Suprapubic skin (tissue), 3 donors: Measurements from ENCODE around the gene C17orf58.

ENCODE experiments used
- POLR2A ChIP-seq, 2 donors: fragments of 450-650 bp; IDR thresholded peaks; one replicate each; pipeline ENCODE4 v1.6.1; 2017; ENCODE audit warnings: antibody characterized with exemption in 2 of 2, mild to moderate bottlenecking in 2 of 2, moderate library complexity in 2 of 2
- TF ChIP-seq, protein P1 (sequence below), 2 donors: fragments of 200-600 bp in 1 of 2; fragments of 450-650 bp in 1 of 2; sonication (generic) in 1 of 2; IDR thresholded peaks; one replicate each; pipeline ENCODE4 v1.5.1; 2016 to 2019; ENCODE audit warnings: antibody characterized with exemption in 2 of 2, mild to moderate bottlenecking in 1 of 2, moderate library complexity in 1 of 2

DNA sequence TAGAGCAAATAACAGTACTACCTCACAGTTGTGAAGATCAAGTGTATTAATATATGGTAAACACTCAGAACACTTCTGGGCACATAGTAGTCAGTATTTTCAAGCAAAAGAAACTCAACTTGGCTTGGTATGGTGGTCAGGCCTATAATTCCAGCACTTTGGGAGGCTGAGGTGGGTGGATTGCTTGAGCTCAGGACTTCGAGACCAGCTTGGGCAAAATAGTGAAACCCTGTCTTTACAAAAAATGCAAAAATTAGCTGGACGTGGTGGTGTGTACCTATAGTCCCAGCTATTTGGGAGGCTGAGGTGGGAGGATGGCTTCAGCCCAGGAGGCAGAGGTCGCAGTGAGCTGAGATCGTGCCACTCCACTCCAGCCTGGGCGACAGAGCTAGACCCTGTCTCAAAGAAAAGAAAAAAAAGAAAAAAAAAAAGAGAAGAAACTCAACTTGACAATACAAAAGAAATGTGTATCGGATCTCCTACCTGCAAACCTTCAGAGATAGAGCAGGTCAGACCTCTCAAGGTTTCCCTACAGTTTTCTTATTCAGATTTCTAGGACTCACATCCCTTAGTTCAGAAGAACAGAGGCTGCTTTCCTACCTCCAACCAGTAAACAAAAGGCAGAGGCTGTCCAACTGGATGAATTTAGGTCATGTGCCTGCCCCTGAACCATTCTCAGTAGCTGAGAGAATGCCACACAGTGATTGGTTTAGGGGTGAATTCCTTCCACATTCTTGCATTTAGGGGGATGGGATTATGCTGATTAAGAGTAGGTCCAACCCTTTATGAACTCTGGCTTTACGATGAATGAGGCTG lies 37.6 kb upstream of the C17orf58 start:
- TF ChIP-seq, protein P1, sequence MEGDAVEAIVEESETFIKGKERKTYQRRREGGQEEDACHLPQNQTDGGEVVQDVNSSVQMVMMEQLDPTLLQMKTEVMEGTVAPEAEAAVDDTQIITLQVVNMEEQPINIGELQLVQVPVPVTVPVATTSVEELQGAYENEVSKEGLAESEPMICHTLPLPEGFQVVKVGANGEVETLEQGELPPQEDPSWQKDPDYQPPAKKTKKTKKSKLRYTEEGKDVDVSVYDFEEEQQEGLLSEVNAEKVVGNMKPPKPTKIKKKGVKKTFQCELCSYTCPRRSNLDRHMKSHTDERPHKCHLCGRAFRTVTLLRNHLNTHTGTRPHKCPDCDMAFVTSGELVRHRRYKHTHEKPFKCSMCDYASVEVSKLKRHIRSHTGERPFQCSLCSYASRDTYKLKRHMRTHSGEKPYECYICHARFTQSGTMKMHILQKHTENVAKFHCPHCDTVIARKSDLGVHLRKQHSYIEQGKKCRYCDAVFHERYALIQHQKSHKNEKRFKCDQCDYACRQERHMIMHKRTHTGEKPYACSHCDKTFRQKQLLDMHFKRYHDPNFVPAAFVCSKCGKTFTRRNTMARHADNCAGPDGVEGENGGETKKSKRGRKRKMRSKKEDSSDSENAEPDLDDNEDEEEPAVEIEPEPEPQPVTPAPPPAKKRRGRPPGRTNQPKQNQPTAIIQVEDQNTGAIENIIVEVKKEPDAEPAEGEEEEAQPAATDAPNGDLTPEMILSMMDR (IDR thresholded peaks at IDR 0.05): no peak
- no peak for TF ChIP-seq POLR2A (IDR thresholded peaks at IDR 0.05)
